ENCODE results near the gene ERC1.

The ERC1 gene

GRCh38 chr12:1529228-1529861 is 538.3 kb downstream of the ERC1 start:
- DNase-seq: no peak

GRCh38 chr12:1529862-1530591 is 539.0 kb downstream of the ERC1 start:
- peak; percentile 28 for DNase-seq

- DNase-seq: no peak
Observed at GRCh38 chr12:1530592-1531152, 539.6 kb downstream of the ERC1 start.

GRCh38 chr12:1531153-1531653 is 540.2 kb downstream of the ERC1 start:
- DNase-seq: no peak

- DNase-seq: no peak
Observed at GRCh38 chr12:1531654-1532374, 540.8 kb downstream of the ERC1 start.

- no peak for DNase-seq
Observed at GRCh38 chr12:1532375-1533165, 541.5 kb downstream of the ERC1 start.

GRCh38 chr12:1533205-1533601 is 542.2 kb downstream of the ERC1 start:
- no peak for DNase-seq

GRCh38 chr12:1533602-1534304 is 542.7 kb downstream of the ERC1 start:
- peak; percentile 27 for DNase-seq

- DNase-seq: no peak
Observed at GRCh38 chr12:1534748-1535147, 543.7 kb downstream of the ERC1 start.

- DNase-seq: no peak
Observed at GRCh38 chr12:1536817-1537216, 545.8 kb downstream of the ERC1 start.

GRCh38 chr12:1539135-1539534 is 548.1 kb downstream of the ERC1 start:
- no peak for DNase-seq

- no peak for DNase-seq
Observed at GRCh38 chr12:1540690-1541089, 549.7 kb downstream of the ERC1 start.

- no peak for DNase-seq
Observed at GRCh38 chr12:1542599-1542998, 551.6 kb downstream of the ERC1 start.

- DNase-seq: no peak
Observed at GRCh38 chr12:1544996-1545700, 554.1 kb downstream of the ERC1 start.

All from activated CD8-positive, alpha-beta memory T cell treated with anti-CD3 and anti-CD28 coated beads, Interleukin-2, amount 50 U/mL, for 4 hours (primary cell).